GM19351 (cell line): ENCODE results near the gene CCDC141.

Source experiments
- ATAC-seq: cut with Tn5 transposase; IDR thresholded peaks from one replicate; pipeline ENCODE4 v1.9.1; 2021; ENCODE audit warnings: mild to moderate bottlenecking, moderate library complexity; ENCODE audit not compliant: unreplicated experiment

CCDC141 gene

GRCh38 chr2:178874529-178875240 is 175.3 kb downstream of the CCDC141 start:
- ATAC-seq = no peak

GRCh38 chr2:178873912-178874311 is 176.0 kb downstream of the CCDC141 start:
- no peak for ATAC-seq

- no peak for ATAC-seq
Observed at GRCh38 chr2:178871536-178871935, 178.4 kb downstream of the CCDC141 start.

- no peak for ATAC-seq
Observed at GRCh38 chr2:178870703-178871102, 179.2 kb downstream of the CCDC141 start.

GRCh38 chr2:178865999-178866398 is 183.9 kb downstream of the CCDC141 start:
- no peak for ATAC-seq

- ATAC-seq = no peak
Observed at GRCh38 chr2:178865146-178865936, 184.6 kb downstream of the CCDC141 start.

- ATAC-seq = no peak
Observed at GRCh38 chr2:178863856-178864620, 185.9 kb downstream of the CCDC141 start.

- no peak for ATAC-seq
Observed at GRCh38 chr2:178863130-178863855, 186.6 kb downstream of the CCDC141 start.

- ATAC-seq = no peak
Observed at GRCh38 chr2:178860551-178860950, 189.4 kb downstream of the CCDC141 start.

- no peak for ATAC-seq
Observed at GRCh38 chr2:178859730-178860129, 190.2 kb downstream of the CCDC141 start.

GRCh38 chr2:178858896-178859625 is 190.9 kb downstream of the CCDC141 start:
- no peak for ATAC-seq

GRCh38 chr2:178855151-178855550 is 194.8 kb downstream of the CCDC141 start:
- no peak for ATAC-seq

GRCh38 chr2:178848335-178848734 is 201.6 kb downstream of the CCDC141 start:
- no peak for ATAC-seq

GRCh38 chr2:178846458-178846802 is 203.5 kb downstream of the CCDC141 start:
- no peak for ATAC-seq

- no peak for ATAC-seq
Observed at GRCh38 chr2:178845566-178846457, 204.1 kb downstream of the CCDC141 start.

GRCh38 chr2:178844701-178845100 is 205.2 kb downstream of the CCDC141 start:
- no peak for ATAC-seq

- no peak for ATAC-seq
Observed at GRCh38 chr2:178844269-178844668, 205.7 kb downstream of the CCDC141 start.

GRCh38 chr2:178843697-178844096 is 206.2 kb downstream of the CCDC141 start:
- no peak for ATAC-seq

GRCh38 chr2:178836807-178837206 is 213.1 kb downstream of the CCDC141 start:
- no peak for ATAC-seq
